OCI-M2 (cell line): ENCODE results near the gene ALX4.

Experiments
- DNase-seq: peaks from one replicate; lab custom pipeline; 2025; ENCODE audit not compliant: unreplicated experiment; lab: John Stamatoyannopoulos, UW

The ALX4 gene

DNA sequence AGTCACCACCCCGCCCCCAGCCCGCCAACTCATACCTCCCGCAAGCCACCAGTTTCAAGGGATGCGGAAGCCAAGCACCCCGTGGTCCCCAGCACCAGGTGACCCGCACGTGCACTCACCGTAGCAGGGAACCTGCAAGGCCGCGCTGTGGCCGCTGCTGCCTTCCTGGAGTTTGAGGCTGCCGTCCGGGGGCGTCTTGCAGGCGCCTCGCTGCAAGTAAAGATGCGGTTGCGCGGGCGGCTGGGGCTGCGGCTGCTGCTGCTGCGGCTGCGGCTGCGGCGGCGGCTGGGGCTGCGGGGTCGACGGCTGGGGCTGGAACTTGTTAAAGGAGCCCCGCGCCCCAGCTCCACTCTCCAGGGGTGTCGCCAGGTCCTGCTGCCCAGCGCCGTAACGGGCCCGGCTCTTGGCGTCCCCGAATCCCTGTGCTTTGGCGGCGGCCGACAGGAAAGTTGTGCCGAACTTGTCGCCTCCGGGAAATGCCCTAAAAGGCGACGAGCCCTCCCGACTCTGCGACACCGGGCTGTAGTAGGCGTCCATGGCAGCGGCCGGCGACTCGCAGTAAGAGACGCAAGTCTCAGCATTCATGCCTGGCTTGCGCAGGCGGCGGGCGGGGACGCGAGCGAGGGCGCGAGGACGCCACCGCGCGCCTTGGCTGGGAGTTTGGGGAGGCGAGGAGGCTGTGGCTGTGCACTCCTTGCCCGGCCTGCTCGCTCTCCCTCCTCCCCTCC, at the start of gene ALX4:
TSS of gene ALX4 (minus strand) at position 662 of the 728 bp plus-strand sequence. CDS start at position 585, 77 bp downstream.
- no peak for DNase-seq

DNA sequence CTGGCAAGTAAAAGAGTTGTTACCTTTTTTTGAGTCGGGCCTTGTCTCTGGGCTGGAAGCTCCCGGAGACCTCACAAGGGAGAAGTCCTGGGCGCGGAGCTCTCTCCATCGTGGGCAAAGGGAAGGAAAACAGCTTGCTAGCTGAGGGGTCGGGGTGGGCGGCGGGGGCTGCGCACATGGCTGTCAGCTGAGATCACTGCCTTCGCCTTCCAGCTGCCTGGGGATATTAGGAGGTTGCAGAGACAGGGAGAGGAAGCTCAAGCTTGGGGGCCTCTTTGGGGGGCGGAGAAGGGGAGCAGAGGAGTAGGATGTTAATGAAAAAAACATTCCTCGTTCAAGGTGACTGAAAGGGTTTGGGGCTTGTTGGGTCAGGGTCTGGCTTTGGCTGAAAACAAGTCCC, 49.2 kb upstream of the ALX4 start:
- DNase-seq: no peak

DNA sequence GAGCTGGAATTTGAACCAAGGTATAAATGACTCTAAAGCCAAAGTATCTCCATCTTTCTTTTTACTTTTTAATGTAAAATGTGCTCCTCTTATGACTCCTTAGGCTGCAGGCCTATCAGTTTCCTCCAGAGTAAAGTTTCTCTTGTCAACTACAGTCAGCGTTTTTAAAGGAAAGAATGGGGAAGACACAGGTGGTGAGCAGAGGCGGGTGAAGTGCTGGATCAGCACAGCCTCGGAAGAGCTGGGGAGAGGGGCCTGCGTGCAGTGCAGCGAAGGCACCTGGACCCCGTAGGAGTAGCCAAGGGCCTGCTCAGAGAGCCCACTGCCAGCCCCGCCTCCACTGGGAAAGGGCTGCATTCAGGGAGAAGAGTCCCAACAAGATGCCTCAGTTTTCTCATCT, 48.8 kb upstream of the ALX4 start:
- no peak for DNase-seq

DNA sequence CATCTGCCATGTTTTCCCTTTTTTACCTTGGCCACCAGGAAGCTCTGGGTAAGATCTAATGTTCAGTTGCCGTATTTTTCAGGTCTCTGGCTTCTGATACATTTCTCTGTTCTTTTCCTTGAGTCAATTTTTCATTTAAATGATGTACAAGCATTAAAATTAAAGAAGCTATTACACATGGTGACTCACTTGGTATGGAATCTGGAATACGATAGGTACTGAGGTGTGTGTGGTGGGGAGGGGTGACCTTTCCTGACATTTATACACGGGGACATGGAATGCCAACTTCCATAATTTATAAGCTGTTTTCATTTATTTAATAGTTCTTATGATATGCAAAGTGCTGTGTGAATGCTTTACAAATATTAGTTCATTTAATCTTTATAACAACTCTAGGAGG, 47.8 kb upstream of the ALX4 start:
- no peak for DNase-seq

DNA sequence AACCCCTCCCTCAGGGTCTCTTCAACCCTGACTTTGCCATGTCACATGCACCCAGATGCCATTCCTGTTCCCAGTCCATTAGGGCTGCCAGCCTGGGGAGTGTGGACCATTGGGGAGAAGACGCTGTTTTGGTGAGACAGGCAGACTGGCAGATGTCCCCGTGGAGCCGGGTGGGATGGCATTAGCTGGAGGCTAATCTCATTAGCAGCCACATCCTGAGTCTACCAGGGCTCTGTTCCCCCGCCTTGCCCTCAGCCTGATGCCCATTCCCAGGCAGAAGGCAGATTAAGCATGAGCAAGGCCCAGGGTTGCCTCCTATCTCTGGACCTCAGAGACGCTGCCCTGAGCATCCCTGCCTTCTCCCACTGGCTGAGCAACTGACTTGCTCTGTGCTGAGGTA, 46.4 kb upstream of the ALX4 start:
- DNase-seq: no peak

DNA sequence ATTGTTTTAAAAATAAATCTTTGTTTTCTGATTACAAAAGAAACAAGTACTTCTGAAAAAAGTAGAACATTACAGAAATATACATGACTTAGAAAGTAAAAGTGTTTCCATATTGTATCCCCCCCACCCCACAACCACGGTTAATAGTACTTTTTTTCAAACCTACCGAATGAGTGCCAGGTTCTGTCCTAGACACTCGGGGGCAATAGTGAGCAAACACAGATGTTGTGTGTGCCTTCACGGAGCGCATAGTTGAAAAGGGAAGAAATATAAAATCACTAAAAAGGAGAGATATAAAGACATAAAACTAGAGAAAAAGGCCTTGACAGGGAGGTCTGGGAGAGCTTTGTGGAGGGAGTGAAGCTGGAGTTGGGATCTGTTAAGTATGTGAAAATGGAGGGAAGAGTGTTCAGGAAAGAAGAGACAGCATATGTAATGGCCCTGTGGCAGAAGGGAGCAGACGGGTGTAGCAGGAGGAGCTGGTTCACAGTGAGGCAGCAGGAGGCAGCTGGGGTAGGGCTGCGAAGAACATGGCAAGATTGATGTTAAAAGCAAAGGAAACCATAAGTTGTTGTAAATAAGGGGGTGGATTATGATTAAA, 42.1 kb upstream of the ALX4 start:
- DNase-seq: no peak

DNA sequence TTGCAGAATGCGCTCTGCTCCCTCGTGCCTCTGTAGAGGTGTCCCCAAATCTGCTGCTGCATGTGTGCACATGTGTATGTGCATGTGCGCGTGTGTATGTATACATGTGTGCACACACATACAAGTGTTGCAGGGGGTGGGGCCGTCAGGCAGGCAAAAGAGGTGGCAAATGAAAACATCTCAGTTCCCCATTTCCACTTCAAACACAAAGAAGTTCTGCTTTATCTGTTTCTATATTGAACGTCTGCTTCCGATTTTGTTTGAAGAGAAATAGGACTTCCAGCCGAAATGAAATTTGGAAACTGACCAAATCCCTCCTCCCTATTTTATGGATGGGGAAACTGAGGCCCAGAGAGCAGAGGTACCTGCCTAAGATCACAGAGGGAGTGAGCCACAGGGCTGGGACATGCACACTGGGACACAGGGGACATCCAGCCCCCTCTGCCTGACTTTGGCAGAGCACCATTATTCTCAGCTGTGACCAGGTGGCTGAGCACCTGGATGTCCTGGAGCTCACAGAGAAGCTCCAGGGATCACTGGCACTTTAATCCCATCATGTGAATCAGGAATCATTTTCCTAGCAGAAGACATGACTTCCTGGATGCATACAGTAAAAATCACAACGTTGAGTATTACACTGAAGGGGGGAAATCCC, 41.2 kb upstream of the ALX4 start:
- DNase-seq: no peak

DNA sequence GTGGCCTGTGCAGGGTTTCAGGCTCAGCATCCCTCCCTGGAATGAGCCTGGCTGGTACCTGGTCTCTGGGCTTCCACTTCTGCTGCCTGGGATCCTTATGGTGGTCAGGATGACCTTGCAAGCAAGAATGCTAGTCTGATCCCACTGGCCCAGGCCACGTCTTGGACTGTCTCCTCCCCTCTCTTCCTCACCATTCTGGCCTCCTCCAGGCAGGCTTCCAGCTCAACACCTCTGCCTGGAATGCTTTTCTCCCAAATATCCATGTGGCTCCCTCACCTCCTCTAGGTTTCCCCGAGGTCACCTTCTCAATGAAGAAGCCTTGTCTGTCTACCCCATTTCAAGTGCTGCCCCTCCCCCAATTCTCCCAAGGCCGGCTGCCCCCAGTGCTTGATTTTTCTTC, 39.4 kb upstream of the ALX4 start:
- DNase-seq: no peak

DNA sequence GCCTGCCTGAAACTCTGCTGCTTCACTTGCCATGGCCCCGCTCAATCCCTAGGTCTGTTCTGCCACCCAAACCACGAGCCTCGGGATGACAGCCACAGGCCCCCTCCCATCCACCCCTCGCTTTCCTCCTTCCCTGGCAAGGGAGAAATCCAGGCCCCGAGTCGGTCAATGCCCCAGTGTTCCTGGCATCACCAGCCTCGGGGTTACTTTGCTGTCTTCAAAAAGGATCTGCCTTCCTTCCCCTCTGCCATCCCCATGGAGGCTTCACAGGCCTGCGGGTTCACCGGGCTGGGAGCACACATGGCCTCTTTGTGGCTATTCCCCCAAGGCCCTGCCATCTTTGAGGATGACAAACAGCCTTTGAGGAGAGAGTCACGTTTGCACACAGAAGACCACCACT, 38.8 kb upstream of the ALX4 start:
- DNase-seq: no peak

DNA sequence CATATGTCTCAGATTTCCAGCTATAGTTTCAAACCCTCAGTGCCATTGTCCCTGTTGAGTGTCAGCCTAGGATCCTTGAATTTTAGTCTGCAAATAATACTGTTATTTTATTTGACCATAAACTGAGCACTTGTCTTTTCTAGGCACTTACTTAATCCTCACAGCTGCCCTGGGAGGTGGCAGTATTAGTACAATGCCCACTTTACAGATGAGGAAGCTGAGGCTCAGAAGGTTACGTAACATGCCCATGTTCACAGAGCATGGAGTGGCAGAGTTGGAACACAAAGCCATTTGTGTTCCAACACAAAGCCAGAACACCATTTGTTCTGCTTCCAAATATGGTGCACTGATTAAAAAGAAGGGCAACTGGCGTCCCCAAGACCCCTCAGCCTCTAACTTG, 38.2 kb upstream of the ALX4 start:
- DNase-seq: no peak

DNA sequence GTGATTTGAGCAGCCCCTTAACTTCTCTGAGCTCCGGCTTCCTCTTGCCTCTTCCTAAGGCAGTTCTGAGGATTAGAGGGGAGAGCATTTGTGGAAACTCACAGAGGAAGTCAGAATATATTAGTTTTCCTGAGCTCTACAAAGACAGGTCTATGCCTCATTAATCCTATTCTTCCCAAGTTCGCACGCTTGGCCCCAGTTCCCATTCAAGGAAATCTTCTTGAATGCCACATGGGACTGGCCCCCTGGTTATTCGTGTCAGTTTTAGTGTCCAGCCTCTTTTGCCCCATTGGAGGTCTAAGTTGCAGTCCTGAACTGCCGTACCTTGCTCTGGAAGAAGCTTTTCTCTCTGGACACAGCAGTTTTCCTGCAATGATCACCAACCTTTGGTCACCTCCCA, 37.6 kb upstream of the ALX4 start:
- DNase-seq: no peak

DNA sequence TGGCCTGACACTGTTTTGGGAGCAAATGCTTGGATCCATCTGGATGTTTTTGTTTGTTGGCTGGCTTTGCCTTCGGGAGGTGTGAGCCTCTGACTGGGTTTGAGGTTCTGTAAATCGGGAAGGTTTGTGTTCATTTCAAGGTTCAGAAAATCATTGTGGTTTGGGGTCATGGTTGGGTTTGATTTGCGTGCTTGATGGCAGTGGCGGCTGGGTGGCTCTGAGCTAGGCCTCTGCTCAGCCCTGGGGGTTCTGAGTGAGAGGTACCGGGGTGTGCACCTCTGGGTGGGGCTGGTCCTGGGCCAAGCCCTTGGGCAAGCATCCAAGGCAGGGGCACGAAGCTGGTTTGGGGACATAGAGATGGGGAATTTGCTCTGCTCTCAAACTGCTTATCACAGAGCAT, 37.0 kb upstream of the ALX4 start:
- no peak for DNase-seq

DNA sequence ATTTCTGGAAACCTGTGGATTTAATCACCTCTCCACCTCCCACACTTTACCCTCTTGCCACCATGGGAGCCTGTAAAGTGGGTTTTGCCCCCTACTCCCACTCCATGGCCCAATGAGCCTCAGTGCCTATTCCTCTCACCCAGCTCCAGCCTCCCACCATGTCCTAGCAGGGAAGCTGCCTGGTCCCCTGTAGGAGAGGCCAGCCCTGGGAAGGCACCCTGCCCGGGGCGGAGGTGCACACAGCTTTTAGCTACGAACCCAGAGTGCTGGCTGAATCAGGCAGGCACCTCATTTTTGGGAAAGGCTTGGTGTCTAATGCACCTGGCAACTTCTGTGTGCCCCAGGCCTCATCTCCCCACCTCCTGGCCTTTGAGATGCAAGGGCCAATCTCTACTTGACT, 35.8 kb upstream of the ALX4 start:
- no peak for DNase-seq

DNA sequence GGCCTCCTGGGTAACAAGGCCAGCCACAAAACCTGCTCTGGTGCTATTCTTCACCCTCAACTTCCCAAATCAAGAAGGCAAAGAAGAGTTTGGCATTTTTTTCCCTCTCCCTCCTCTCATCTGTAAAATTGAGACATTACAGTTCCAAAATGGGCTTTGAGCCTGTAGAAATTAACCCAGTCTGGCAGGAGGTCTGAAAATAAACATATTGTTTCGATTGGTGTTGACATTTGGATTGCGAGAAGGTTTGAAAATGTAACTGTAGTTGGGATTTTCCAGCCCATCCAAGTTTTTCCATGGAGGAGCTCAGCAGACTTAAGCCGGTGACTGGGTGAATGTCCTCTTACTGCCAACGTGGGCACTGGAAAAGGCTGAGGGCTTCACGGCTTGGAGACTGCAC, 35.0 kb upstream of the ALX4 start:
- DNase-seq: no peak

DNA sequence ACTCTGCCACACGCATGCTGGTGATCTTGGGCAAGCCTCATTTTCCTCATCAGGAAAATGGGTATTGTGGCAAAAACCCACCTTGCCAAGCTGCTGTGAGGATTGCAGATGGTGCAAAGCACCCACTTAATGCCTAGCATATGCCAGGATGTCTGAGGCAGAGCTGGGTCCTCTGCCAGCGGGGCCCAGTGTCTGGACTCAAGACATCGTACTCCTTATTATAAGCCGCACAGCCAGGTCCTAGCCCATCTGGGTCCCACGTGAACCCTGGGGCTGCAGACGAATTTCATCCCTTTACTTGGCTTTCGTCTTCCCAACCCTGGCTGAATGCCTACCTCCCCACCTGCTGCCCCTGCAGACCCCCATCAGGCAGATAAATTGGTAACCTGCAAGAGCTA, 34.5 kb upstream of the ALX4 start:
- no peak for DNase-seq

DNA sequence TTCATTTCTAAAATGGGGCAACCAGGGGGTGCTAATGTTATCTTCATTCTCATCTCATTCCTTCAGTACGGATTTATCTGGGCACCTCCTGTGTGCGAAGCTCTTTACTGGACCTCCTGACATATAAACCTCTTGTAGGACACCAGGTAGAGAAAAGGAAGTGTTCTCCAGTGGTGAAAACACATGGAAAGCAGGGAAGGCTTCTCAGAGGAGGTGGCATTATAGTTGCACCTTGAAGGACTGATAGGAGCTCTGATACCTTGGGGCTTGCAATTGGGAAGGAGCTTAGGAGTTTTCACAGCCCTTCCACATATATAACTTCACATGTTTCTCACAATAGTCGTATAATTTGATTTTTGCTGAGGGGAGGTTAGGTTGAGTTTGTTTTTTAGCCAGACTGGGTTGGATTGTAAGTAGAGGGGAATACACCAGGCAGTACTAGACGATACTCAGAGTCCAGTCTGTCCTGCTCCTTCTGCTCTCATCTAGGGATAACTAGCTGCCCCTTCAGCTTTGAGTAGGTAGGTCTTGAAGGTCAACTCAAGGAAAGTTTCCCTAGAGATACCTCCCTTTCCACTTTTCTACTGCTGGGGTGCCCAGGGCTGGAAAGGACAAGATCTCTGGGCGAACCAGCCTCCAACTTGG, 34.0 kb upstream of the ALX4 start:
- DNase-seq: no peak

DNA sequence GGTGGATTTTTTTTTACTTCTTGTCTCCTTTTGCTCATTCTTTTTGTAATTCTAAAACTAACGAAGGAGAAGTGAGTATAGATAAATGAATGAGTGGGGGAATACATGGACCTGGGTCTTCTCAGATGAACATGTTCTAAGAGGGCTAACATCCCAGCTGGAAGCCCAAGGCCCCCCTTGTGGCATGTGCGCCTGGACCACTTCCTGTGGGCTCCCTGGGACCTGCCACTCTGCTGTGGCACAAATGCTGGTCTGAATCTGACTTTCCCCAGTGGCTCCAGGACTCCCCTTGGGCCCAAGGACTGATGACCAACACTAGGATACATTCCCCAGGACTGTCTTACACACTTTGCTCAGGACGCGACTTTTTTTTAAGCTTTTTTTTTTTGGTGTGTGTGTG, 32.7 kb upstream of the ALX4 start:
- DNase-seq: no peak

DNA sequence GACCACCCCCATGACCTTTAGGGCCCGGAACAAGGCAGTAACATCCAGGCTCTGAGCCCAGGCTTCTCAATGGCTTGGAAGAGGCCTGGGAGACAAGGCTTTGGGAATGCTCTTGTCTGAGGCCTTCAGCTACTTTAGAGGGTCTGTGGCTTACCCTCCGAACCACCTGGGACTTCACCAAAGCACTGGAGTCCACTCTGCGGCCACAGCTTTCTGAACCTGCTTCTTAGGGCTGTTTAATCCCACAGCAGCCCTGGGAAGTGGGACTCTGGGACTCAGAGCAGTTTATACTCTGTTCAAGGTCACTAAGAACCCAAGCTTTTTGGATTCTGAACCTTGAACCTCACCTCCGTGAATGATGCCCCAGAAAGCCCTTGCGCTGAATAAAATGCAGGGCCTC, 30.7 kb upstream of the ALX4 start:
- DNase-seq: no peak

DNA sequence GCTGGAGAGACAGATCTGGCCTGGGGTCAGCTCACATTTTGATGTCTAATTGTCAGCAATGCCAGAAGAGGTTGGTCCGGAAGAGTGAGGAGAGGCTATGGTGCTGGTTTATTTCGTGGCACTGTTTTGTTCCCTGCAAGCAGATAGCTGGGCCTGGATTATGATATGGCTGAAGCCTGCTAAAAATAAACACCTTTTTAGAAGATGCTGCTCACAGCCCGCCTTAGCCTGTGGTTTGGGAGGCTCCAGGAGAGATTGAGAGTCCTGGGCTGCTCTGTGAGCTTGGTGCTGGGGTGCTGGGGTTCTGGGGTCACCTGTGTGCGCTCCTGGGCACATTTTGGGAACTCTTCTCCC, 29.6 kb upstream of the ALX4 start:
- DNase-seq: no peak

DNA sequence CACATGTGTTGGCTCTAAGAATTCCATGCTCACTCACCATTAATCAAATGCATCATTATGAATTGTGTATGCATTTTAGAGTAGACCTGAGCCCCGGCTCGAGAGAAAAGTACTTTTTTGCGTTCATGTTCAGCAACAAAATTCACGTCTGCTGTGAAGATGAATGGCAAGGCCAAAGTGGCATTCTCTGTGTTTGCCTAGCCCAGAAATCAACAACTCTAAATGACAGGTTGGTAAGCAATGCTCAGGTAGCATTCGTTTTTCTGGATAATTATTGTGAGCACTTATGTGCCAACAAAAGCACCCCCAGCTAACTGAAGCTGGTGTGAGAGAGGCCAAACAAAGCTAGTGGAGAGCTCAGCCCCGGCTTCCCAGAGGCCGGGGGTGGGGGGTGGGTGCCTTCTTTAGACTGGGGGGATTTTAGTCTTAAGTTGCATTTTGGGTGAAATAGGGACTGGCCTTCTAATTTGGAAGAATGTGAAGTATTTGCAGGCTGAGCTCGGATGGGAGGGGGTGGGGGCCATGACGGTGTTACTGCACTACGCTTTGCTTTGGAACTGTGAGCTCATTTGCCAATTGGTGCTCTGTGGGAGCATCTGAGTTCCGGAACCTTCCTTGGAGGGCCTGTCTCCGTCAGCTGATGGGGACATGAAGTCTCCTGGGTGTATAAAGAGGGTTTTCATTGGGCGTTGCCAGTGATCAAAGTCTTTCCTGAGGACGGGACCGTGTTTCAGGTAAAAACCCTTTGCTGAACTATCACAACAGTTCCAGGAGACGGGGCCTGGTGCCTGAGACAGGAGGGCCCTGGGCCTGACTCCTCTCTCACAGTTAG, 29.0 kb upstream of the ALX4 start:
- no peak for DNase-seq

DNA sequence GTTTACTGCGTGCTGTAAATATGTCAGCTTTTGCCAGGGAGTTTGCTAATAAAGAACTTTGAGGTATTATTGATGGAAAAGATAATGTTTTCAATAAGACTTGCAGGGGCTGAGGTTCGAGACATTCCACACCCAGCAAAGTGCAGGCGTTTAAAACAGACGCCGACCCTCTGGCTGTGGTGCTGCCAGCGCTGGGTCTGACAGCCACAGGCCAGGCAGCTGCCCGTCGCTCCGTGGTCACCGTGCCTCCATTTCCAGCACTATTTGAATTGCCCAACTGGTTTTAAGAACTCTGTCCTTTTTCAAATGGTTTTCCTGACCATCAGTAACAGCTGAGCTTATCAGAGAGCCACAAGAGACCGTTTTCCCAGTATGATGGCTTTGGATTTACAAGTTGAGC, 28.1 kb upstream of the ALX4 start:
- DNase-seq: no peak
